Right atrium auricular region (tissue), 2 donors: Measurements from ENCODE around the gene ESPNL. TPM values are rescaled to one million over a fixed set of nuclear protein-coding genes. Genes with fewer than 3 reads are reported as not detected.

Experiments
- DNase-seq: peaks from one replicate; pipeline ENCODE4 v3.0.0-alpha.2; 2019; ENCODE audit warnings: low spot score
- H3K27ac ChIP-seq, 2 donors: fragments of 200-600 bp; sonication (generic); 1 replicate in 1 of 2; 2 replicates in 1 of 2; pipeline ENCODE4 v1.5.1; 2016 to 2019
- H3K27me3 ChIP-seq, 2 donors: fragments of 200-600 bp; sonication (generic); one replicate each; pipeline versions ENCODE4 v1.5.1 to v1.6.0; 2017 to 2019
- H3K36me3 ChIP-seq: fragments of 200-600 bp; sonication (generic); one replicate; pipeline ENCODE4 v1.5.1; 2016
- H3K4me1 ChIP-seq, 2 donors: fragments of 200-600 bp; sonication (generic); one replicate each; pipeline versions ENCODE4 v1.5.1 to v1.6.0; 2017 to 2019
- H3K4me3 ChIP-seq, 2 donors: fragments of 200-600 bp; sonication (generic); 1 replicate in 1 of 2; 2 replicates in 1 of 2; pipeline ENCODE4 v1.5.1; 2017 to 2019; ENCODE audit warnings: mild to moderate bottlenecking in 1 of 2, moderate library complexity in 1 of 2
- H3K9me3 ChIP-seq, 2 donors: fragments of 200-600 bp; sonication (generic); one replicate each; pipeline ENCODE4 v1.5.1; 2019
- total RNA-seq, 2 donors: library from RNA; depleted of rRNA; stranded (reverse); fragments of >200 nt; gene quantifications; one replicate each; pipeline ENCODE4 v1.1.0, GENCODE V29; 2016
- TF ChIP-seq, protein P1 (sequence below), 2 donors: fragments of 200-600 bp; sonication (generic); IDR thresholded peaks; one replicate each; pipeline ENCODE4 v1.5.1; 2019; ENCODE audit warnings: antibody characterized with exemption in 2 of 2

Gene ESPNL
- total RNA-seq, 2 donors from 2014 or later: 0.26 to 2.0 TPM

DNA sequence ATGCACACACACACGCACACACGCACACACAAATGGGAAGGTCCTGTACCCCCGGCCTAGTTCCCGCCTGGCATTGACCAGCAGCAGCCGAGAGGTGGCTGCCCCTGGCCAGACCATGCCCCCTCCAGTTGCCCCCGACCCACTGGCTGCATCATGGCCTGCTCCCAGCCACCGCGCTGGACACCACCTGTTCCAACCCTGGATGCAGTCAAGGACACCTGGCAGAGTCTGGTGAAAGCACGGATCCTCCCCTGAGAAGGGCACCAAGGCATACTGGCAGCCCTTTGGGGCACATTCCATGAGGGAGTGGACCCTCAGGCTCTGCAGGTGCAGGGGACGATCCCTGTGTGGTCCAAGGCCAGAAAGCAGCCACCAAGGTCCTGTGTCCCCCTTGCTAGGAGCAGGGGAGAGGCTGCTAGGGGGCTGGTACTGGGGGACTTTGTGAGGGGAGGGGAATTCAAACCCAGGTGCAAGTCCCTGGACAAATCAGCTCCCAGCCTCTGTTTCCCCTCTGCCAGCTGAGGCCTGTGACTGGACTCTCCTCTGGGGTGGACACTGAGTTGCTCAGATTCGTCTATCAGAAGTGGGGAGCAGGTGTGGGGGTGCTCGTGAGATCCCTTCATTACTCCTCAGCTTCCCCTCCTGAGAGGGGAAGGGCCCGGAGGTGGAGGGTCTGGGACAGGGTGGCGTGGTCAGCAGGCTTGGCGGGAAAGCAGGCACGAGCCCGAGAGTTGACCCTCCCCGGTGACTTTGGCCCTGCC lies 3.5 kb downstream of the ESPNL start:
- TF ChIP-seq, protein P1, sequence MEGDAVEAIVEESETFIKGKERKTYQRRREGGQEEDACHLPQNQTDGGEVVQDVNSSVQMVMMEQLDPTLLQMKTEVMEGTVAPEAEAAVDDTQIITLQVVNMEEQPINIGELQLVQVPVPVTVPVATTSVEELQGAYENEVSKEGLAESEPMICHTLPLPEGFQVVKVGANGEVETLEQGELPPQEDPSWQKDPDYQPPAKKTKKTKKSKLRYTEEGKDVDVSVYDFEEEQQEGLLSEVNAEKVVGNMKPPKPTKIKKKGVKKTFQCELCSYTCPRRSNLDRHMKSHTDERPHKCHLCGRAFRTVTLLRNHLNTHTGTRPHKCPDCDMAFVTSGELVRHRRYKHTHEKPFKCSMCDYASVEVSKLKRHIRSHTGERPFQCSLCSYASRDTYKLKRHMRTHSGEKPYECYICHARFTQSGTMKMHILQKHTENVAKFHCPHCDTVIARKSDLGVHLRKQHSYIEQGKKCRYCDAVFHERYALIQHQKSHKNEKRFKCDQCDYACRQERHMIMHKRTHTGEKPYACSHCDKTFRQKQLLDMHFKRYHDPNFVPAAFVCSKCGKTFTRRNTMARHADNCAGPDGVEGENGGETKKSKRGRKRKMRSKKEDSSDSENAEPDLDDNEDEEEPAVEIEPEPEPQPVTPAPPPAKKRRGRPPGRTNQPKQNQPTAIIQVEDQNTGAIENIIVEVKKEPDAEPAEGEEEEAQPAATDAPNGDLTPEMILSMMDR (IDR thresholded peaks at IDR 0.05): no peak
- H3K9me3 ChIP-seq: no peaks in the 10 kb centered on the region
- no peaks in the 10 kb centered on the region for H3K27me3 ChIP-seq
- peaks cover 0 to 10% of the 10 kb centered on the region in 2 donors for H3K4me1 ChIP-seq
- no peak overlapping the region for H3K27ac ChIP-seq
- DNase-seq: no peak
- no peak overlapping the region for H3K4me3 ChIP-seq
- H3K36me3 ChIP-seq: no peaks in the 10 kb centered on the region

DNA sequence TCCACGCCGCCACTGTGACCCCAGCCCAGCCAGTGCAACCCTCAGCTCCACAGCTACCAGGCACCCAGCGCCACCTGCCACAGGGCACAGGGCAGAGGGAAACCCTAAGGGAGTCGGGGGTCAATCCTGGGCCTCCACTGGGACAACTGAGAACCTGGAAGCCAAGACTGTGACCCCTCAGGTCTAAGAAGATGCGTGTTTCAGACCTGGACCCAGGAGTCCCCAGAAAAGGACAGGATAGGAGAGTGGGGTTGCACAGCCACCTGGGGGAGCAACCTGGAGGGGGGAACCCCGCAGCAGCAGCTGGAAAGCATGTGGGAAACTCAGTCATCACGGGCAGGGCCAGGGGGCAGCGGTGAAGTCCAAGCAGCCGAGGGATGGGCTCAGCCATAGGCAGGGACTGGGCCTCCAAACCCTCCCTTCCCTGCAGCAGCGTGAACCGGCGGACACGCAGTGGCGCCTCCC lies 4.1 kb downstream of the ESPNL start:
- TF ChIP-seq, protein P1 (IDR thresholded peaks at IDR 0.05): no peak
- H3K36me3 ChIP-seq: no peaks in the 10 kb centered on the region
- H3K27ac ChIP-seq: no peak overlapping the region
- H3K4me3 ChIP-seq: no peak overlapping the region
- no peak for DNase-seq
- H3K4me1 ChIP-seq: peaks cover 0 to 8% of the 10 kb centered on the region in 2 donors
- H3K9me3 ChIP-seq: no peaks in the 10 kb centered on the region
- no peaks in the 10 kb centered on the region for H3K27me3 ChIP-seq

DNA sequence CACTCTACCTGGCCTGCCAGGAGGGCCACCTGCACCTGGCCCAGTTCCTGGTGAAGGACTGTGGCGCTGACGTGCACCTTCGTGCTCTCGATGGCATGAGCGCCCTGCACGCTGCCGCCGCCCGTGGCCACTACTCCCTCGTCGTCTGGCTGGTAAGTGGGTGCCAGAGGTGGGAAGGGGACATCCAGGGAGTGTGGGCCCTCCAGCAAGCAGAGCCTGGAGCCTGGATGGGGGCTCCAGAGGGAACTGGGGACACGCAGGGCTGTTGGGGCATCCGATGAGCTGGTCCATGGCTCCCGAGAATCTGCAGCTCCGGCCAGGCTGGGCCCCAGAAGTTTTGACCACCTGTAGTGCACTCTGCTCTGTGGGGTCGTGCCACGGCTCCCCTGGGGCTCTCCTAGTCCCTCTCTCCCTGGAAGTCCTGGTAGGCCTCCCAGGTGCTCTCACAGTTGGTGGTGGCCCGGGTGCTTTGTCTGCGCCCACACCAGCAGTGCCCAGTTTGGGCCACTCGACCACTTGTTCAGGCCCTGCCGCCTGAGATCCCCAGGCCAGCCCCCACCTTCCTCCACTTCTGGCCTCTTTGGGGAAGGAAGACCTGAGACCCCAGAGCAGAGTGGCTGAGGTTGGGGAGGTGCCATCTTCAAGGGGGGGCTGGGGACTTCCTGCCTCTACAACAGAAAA lies 4.7 kb downstream of the ESPNL start:
- TF ChIP-seq, protein P1 (IDR thresholded peaks at IDR 0.05): no peak
- Histone ChIP-seq H3K27ac (no peak overlapping the region), H3K4me1 (peaks cover 0 to 6% of the 10 kb centered on the region in 2 donors), H3K4me3 (no peak overlapping the region), H3K27me3 (no peaks in the 10 kb centered on the region), H3K36me3 (no peaks in the 10 kb centered on the region), H3K9me3 (no peaks in the 10 kb centered on the region)
- no peak for DNase-seq

GRCh38 chr2:238105506-238106338 lies 5.6 kb downstream of the ESPNL start:
- no peaks in the 10 kb centered on the region for H3K9me3 ChIP-seq
- H3K36me3 ChIP-seq: no peaks in the 10 kb centered on the region
- no peak overlapping the region for H3K27ac ChIP-seq
- DNase-seq: no peak
- H3K4me1 ChIP-seq: peaks cover 0 to 6% of the 10 kb centered on the region in 2 donors
- H3K27me3 ChIP-seq: no peaks in the 10 kb centered on the region
- H3K4me3 ChIP-seq: no peak overlapping the region
- TF ChIP-seq, protein P1 (IDR thresholded peaks at IDR 0.05): no peak

DNA sequence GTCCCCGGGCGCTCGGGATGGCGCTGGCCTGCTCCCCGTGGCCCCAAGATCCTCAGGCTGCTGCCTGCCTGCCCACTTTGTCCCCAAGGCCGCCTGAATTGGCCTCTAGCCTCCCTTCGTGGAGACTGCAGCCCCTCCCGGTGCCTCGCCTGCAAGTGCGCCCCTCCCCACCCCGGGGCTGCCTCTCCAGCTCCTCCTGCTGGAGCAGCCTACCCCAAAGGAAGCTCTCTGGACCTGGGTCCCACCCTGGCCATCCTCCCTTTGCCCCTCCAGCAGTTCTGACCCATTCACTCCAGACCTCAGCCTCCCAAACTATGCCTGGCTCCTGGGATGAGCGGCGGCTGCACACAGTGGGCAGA lies 6.2 kb downstream of the ESPNL start:
- no peak overlapping the region for H3K27ac ChIP-seq
- peaks cover 0 to 6% of the 10 kb centered on the region in 2 donors for H3K4me1 ChIP-seq
- H3K27me3 ChIP-seq: no peaks in the 10 kb centered on the region
- TF ChIP-seq, protein P1 (IDR thresholded peaks at IDR 0.05): no peak
- H3K4me3 ChIP-seq: no peak overlapping the region
- H3K36me3 ChIP-seq: no peaks in the 10 kb centered on the region
- H3K9me3 ChIP-seq: no peaks in the 10 kb centered on the region
- DNase-seq: no peak
